ENCODE data around the gene ATG16L2.

DNA sequence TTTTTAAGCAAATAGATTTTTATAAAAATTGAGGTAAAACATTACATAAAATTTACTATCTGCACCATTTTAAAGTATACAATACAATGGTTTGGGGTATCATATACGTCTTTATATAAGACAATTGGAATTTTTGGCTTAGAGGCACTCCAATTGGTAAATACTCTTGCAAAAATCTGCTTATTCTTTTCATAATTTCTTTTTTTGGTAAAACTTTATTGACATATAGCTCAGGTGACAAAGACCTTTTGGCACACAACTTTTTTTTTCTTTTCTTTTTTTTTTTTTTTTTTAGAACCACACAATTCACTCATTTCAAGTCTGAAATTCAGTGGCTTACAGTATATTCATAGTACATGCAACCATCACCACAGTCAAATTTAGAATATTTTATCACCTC lies 57.8 kb downstream of the ATG16L2 start:
- TF ChIP-seq, protein P1, sequence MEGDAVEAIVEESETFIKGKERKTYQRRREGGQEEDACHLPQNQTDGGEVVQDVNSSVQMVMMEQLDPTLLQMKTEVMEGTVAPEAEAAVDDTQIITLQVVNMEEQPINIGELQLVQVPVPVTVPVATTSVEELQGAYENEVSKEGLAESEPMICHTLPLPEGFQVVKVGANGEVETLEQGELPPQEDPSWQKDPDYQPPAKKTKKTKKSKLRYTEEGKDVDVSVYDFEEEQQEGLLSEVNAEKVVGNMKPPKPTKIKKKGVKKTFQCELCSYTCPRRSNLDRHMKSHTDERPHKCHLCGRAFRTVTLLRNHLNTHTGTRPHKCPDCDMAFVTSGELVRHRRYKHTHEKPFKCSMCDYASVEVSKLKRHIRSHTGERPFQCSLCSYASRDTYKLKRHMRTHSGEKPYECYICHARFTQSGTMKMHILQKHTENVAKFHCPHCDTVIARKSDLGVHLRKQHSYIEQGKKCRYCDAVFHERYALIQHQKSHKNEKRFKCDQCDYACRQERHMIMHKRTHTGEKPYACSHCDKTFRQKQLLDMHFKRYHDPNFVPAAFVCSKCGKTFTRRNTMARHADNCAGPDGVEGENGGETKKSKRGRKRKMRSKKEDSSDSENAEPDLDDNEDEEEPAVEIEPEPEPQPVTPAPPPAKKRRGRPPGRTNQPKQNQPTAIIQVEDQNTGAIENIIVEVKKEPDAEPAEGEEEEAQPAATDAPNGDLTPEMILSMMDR (IDR thresholded peaks at IDR 0.05) = no peak
- TF ChIP-seq POLR2A (IDR thresholded peaks at IDR 0.05) = no peak
- no peak for TF ChIP-seq POLR2AphosphoS5 (IDR thresholded peaks at IDR 0.05; ENCODE audit: insufficient read depth in 1 of 2, low read depth in 1 of 2)

All from vagina (tissue), 2 donors.